ENCODE data around the gene MRFAP1.
"Not testable (repeated sequence)": the region's sequence is repeated elsewhere in the genome, so short reads cannot be mapped to it uniquely, and the experiment has no call there.

MRFAP1 gene

GRCh38 chr4:6672541-6673190, 32.2 kb downstream of the MRFAP1 start:
- not testable (repeated sequence) for DNase-seq

GRCh38 chr4:6673191-6673659, 32.7 kb downstream of the MRFAP1 start:
- peak; percentile 81 for DNase-seq

DNA sequence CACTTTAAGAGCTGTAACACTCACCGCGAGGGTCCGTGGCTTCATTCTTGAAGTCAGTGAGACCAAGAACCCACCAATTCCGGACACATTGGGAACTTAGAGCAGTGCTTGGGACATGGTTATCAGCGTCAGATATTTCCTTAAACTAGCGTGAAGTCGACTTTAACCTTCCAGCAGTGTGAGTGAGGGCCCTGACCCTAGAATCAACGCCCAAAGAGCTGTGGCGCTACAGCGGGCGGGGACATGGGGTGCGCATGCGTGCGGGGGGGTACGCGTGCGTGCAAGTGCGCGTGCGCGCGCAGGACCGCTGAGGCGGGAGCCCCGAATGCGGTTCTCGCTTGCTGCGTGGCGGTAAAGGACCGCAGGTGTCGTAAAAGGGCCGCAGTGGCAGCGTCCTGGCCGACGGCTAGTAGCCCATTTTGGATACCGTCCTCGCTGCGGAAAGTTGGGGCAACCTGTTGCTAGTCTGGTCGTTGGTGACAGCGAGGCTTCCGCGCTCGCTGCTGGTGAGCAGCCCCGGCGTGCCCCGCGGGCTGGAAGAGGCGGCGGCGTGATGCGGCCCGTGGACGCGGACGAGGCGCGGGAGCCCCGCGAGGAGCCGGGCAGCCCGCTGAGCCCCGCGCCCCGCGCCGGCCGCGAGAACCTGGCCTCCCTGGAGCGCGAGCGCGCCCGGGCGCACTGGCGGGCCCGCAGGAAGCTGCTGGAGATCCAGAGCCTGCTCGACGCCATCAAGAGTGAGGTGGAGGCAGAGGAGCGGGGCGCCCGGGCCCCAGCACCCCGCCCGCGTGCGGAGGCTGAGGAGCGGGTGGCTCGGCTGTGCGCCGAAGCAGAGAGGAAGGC, 33.4 kb downstream of the MRFAP1 start:
- DNase-seq, result peak; percentile 98

DNA sequence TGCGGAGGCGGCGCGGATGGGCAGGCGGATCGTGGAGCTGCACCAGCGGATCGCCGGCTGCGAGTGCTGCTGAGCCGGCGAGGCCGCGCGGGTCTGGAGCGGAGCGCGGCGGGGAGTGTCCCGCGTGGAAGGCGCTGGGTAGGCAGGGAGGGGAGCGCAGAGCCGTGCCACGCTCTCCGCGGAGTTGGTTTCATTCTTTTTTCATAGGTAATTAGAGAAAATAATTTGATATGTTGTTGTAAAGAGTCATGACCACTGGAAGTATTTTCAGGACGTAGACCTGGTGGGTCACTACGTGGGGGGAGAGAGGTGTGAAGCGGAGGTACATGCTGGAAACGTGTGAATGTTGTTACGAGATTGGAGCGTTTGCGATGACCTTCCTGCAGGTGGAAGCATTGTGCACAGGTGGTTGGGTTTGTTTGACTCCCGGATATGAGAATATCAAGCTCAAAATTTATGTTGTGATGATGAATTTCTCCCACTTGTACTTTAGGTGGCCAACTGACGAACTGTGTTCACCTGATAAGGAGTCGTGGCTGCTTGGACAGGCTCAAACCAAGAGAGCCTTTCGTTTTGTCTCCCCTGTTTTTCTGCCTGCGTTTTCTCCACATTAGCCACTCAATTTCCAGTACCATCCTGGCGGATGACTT, 34.1 kb downstream of the MRFAP1 start:
- peak; percentile 86 for DNase-seq

DNA sequence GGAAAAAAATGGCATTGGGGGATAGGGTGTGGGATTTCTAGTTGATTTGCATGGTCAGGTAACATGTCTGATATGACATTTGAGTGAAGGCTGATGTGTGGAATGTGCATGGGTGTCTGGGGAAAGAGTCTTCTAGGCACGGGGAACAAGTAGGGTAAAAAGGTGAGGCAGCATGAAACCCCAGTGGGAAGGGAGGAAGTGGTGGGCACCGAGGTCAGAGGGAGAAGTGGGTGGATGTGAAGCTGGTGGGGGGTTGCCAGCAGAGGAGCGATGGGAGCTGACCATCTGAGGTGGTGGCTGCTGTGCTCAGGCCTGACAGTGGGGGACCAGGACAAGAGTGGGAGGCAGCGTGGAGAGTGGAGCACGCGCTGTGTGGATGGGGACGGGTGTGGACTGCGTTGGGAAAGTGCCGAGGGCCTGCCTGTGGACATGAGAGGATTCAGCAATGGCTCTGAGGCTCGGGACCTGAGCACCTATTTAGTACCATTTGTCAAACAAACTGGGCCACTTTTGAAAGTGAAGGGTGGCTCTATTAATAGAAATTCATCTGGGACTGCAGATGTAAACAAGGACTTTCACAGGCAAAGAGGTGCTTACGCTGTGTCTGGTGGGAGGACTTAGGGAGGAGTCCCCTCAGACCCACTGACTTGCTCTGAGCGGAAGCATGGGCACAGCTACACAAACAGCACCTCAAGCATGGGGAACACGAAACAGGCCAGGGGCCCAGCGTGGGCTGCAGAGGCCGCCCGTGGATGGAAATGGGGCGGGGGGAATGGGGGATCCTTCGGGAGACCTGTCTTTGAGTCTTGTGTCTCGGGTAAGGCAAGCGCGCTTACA, 36.5 kb downstream of the MRFAP1 start:
- no peak for DNase-seq

DNA sequence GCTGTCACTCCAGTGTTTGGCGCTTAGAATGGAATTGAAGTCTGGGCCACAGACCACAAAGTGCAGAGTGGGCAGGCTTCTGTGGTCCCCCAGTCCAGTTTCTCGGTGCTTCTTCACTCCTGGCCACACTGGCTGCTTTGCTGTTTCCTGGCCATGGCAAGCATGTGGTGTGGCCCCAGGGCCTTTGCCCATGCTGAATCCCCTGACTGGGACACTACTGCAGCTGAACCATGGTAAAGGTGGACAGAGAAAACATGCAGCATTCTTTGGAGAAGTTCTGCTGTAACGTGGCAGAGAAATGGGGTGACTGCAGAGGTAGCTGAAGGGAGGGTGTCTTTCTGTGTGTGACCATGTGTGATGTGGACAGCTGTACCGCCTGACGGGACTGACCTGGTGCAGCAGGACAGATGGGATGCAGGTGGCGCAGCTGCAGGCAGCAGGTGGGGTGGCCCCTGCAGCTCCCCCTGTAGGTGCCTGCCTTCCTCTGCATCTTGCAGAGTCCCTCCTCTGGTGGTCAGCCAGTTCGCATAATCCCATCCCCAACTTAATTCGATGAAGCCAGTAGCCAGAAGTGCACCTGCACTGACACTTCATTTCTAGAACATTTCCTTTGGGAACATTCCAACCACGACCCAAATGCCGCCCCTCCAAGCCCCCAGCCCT, 40.0 kb downstream of the MRFAP1 start:
- DNase-seq, result no peak

DNA sequence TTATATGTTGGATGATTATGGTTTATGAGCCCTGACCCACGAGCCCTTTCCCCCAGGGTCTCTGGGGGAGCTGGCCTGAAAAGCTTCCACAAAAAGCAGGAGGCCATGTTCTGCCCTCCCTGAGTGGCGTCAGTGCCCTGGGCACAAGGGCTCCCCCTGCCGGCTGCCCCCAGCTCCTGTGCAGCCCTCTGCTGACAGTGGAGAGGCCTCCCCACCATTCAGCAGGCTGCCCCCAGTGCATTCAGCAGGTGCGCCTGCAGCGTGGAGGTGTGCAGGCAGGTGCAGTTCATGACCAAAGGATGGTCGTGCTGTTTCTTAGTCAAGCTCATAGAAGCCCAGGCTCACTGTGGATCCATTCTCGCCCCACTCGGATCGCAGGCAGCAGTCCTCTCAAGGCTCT, 40.7 kb downstream of the MRFAP1 start:
- DNase-seq, result peak; percentile 68

- no peak for DNase-seq
Measured at GRCh38 chr4:6682862-6683590, 42.5 kb downstream of the MRFAP1 start.

DNA sequence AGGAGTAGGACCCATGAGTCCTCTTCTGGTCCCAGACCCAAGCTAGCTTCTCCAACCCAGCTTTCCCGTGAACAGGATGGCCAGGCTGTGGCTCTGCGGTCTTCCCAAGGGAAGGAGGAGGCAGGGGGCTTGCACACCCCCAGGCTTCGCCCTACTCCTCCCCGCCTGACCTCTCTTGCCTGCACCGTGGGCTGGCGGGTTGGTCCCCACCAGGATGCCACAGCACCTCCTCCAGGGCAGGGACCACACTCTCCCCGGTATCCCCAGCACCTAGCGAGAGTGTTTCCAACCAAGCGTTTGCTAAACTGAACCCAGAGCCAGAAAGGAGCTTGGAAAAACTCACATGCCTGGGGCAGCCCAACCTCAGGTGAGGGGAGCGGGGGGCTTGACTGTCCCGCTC, 44.2 kb downstream of the MRFAP1 start:
- DNase-seq, result no peak

GRCh38 chr4:6686104-6686787, 45.8 kb downstream of the MRFAP1 start:
- DNase-seq, result no peak

DNA sequence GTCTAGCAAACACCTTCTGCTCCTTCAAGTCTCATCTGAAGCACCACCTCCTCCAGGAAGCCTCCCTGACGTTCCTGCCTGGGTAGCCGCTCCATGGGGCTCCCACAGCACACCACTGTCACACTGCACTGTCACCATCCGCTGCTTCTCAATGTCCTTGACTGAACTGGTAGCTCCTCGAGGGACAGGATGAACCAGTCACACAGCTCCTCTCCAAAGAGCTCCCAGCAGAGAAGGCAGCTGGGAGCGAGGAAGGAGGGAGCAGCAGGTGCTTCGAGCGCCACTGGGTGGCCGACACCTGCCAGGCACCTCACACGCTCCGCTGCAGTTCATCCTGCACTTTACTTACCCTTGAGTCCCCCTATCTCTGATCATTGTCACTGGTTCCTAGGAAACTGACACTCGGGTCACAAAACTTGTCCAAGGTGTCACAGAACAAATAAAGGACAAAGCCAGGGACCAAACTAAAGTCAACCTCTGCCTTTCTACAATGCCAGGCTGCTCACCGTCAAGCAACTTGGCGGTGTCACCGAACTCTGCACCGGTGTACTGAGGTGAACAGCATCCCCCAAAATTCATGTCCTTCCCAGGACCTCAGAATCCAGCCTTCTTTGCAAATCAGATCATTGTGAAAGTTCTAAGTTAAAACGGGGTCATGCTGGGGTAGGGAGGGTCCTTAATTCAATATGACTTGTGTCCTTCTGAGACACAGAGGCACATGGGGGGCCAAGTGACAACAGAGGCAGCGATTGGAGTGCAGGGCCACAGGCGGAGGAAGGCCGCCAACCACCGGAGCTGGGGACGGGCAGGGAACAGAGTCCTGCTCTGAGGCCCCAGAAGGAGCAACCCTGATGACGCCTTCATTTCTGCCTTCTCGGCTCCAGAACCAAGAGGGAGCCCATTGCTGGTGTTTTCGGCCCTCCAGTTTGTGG, 47.7 kb downstream of the MRFAP1 start:
- DNase-seq, result no peak

- peak; percentile 90 for DNase-seq
Measured at GRCh38 chr4:6688879-6689505, 48.5 kb downstream of the MRFAP1 start.

- peak; percentile 65 for DNase-seq
Measured at GRCh38 chr4:6689506-6689960, 49.0 kb downstream of the MRFAP1 start.

All from activated effector memory CD4-positive, alpha-beta T cell treated with anti-CD3 and anti-CD28 coated beads, Interleukin-2, amount 50 U/mL, for 16 hours (primary cell).